ENCODE measurements around the gene MRGPRG. TPM values are rescaled to one million over a fixed set of nuclear protein-coding genes. Genes with fewer than 3 reads are reported as not detected.

The MRGPRG gene
- total and polyA plus RNA-seq, 7 donors = not detected

- Histone ChIP-seq H3K9me3 (no peaks in the 10 kb centered on the region), H3K36me3 (no peaks in the 10 kb centered on the region), H3K27me3 (peaks cover 0 to 48% (median 13%) of the 10 kb centered on the region in 3 donors), H3K4me1 (no peaks in the 10 kb centered on the region), H3K27ac (no peak overlapping the region), H3K4me3 (no peak overlapping the region)
- WGBS, 2 donors = 79% methylated on average over 21 of the region's 21 CpGs
- TF ChIP-seq POLR2A (IDR thresholded peaks at IDR 0.05) (no peak), EP300 (IDR thresholded peaks at IDR 0.05) (no peak), POLR2AphosphoS5 (IDR thresholded peaks at IDR 0.05) (no peak)
- TF ChIP-seq, protein P1, sequence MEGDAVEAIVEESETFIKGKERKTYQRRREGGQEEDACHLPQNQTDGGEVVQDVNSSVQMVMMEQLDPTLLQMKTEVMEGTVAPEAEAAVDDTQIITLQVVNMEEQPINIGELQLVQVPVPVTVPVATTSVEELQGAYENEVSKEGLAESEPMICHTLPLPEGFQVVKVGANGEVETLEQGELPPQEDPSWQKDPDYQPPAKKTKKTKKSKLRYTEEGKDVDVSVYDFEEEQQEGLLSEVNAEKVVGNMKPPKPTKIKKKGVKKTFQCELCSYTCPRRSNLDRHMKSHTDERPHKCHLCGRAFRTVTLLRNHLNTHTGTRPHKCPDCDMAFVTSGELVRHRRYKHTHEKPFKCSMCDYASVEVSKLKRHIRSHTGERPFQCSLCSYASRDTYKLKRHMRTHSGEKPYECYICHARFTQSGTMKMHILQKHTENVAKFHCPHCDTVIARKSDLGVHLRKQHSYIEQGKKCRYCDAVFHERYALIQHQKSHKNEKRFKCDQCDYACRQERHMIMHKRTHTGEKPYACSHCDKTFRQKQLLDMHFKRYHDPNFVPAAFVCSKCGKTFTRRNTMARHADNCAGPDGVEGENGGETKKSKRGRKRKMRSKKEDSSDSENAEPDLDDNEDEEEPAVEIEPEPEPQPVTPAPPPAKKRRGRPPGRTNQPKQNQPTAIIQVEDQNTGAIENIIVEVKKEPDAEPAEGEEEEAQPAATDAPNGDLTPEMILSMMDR (IDR thresholded peaks at IDR 0.05) = no peak
- DNase-seq = no peak
- intact Hi-C loops (cut with DNase I) = no loop called here
Measured at GRCh38 chr11:3224401-3225057, 5.9 kb upstream of the MRGPRG start.

- peaks cover 0 to 49% (median 13%) of the 10 kb centered on the region in 3 donors for H3K27me3 ChIP-seq
- no peak overlapping the region for H3K27ac ChIP-seq
- H3K4me1 ChIP-seq = no peaks in the 10 kb centered on the region
- DNase-seq = no peak
- 50 to 72% methylated on average over 4 of the region's 4 CpGs for WGBS, 2 donors
- TF ChIP-seq POLR2A (IDR thresholded peaks at IDR 0.05) (no peak), POLR2AphosphoS5 (IDR thresholded peaks at IDR 0.05) (no peak), EP300 (IDR thresholded peaks at IDR 0.05) (no peak)
- TF ChIP-seq, protein P1 (IDR thresholded peaks at IDR 0.05) = no peak
- intact Hi-C loops (cut with DNase I) = no loop called here
- no peaks in the 10 kb centered on the region for H3K36me3 ChIP-seq
- no peak overlapping the region for H3K4me3 ChIP-seq
- no peaks in the 10 kb centered on the region for H3K9me3 ChIP-seq
Measured at GRCh38 chr11:3223932-3224381, 5.3 kb upstream of the MRGPRG start.

DNA sequence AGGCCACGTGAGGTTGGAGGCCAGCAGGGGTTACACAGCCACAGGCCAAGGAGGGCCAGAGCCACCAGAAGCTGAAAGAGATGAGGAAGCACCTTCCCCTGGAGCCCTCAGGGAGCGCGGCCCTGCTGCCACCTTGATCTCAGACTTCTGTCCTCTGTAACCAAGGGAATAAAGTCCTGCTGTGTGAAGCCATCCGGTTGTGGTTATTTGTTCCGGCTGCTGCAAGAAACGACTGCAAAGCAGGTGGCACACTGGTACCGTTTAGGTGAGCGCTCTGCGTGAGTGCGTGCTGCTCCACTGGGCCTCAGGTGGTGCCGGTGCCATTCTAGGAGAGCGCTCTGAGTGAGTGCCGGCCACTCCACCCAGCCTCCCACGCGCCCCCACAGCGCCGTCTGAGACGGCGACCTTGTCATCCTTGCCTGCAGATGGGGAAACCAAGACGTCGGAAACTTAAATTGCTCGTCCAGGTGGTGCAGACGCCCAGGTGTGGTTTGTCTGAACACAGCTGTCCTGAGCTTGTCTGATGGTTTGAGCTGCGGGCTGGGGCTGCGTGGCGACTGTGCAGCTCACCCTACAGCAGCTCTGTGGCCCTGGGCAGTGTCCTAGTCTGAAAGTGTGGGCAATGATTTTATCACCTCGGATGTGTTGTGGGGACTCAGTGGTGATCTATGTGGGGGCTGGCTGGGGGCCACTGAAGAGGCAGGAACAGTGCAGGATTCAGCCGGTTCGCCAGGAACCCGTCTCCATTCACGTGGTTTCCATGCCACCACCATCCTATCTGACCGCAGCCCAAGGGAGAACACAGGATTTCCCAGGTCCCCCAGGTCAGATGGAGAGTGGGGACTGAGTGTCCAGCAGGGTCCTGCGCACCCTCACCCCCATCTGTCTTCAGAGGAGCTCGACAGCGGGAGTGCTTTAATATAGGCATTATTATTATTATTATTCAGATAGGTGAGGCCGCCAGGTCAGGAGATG lies 4.6 kb upstream of the MRGPRG start:
- no peak for DNase-seq
- Histone ChIP-seq H3K9me3 (no peaks in the 10 kb centered on the region), H3K4me1 (no peaks in the 10 kb centered on the region), H3K36me3 (no peaks in the 10 kb centered on the region), H3K4me3 (no peak overlapping the region), H3K27ac (no peak overlapping the region), H3K27me3 (peaks cover 0 to 56% (median 16%) of the 10 kb centered on the region in 3 donors)
- intact Hi-C loops (cut with DNase I) = no loop called here
- no peak for TF ChIP-seq EP300 (IDR thresholded peaks at IDR 0.05)
- no peak for TF ChIP-seq POLR2AphosphoS5 (IDR thresholded peaks at IDR 0.05)
- no peak for TF ChIP-seq POLR2A (IDR thresholded peaks at IDR 0.05)
- TF ChIP-seq, protein P1 (IDR thresholded peaks at IDR 0.05) = no peak
- WGBS, 2 donors = 71 to 80% methylated on average over 36 of the region's 36 CpGs

DNA sequence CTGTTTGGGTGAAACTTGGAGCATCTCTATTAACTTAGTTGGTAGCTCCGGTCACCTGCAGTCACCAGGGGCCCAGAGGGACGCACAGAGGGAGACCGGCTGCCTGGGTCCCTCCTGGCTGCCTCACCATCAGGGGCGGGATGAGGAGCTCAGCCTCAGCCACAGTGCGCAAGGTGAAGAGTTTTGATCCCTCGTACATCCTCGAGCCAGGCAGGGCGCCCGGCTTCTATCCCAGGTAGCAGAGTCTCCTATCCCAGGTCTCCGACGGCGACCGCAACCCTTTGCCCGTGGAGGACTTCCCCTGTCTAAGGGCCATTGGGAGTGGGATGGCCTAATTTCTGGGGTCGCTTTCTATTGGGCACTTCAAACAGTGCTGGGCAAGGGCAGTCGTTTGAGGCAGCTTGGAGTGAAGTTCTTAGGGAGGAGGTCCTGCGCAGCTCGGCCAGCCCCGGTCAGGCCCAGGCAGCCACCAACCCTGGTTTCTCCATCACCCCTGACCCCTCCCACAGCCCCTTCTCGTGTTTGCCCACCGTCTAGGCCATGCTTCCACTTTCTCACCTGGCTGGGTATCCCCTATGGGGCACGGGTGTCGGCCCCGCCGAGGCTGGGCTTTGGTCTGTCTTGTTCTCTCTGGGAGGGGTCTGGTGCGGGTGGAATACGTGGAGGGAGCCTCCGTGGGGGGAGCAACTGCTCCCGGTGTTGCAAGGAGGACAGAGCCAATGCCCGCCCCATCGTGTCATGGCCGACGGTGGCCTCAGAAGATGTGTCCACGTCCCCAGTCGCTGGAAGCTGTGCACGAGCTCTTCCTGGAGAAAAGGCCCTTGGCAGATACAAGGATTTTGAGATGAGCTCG lies 3.6 kb upstream of the MRGPRG start:
- DNase-seq = peak; percentile 55
- TF ChIP-seq, protein P1 (IDR thresholded peaks at IDR 0.05) = no peak
- TF ChIP-seq POLR2AphosphoS5 (IDR thresholded peaks at IDR 0.05) = no peak
- TF ChIP-seq POLR2A (IDR thresholded peaks at IDR 0.05) = no peak
- no peak for TF ChIP-seq EP300 (IDR thresholded peaks at IDR 0.05)
- Histone ChIP-seq H3K36me3 (no peaks in the 10 kb centered on the region), H3K27me3 (peaks cover 1 to 66% (median 22%) of the 10 kb centered on the region in 3 donors), H3K4me1 (peaks cover 0 to 2% (median 0%) of the 10 kb centered on the region in 4 donors), H3K27ac (no peak overlapping the region), H3K4me3 (no peak overlapping the region), H3K9me3 (no peaks in the 10 kb centered on the region)
- intact Hi-C loops (cut with DNase I) = no loop called here
- WGBS, 2 donors = 76 to 80% methylated on average over 37 of the region's 37 CpGs
